Sigmoid colon (tissue), 7 donors: Measurements from ENCODE around the gene TANGO2. TPM values are rescaled to one million over a fixed set of nuclear protein-coding genes. Genes with fewer than 3 reads are reported as not detected.

Experiments
- DNase-seq: peaks from one replicate; pipeline ENCODE4 v3.0.0-alpha.2; 2019
- H3K27ac ChIP-seq, 4 donors: fragments of 200-600 bp; sonication (generic); one replicate each; pipeline ENCODE4 v1.5.1; 2016 to 2019; ENCODE audit warnings: mild to moderate bottlenecking in 1 of 4
- H3K27me3 ChIP-seq, 3 donors: fragments of 200-600 bp; sonication (generic); one replicate each; pipeline ENCODE4 v1.5.1; 2019; ENCODE audit warnings: mild to moderate bottlenecking in 1 of 3
- H3K36me3 ChIP-seq, 4 donors: fragments of 200-600 bp; sonication (generic); one replicate each; pipeline ENCODE4 v1.5.1; 2016 to 2019
- H3K4me1 ChIP-seq, 4 donors: fragments of 200-600 bp; sonication (generic); one replicate each; pipeline ENCODE4 v1.5.1; 2017 to 2019
- H3K4me3 ChIP-seq, 4 donors: fragments of 200-600 bp; sonication (generic); one replicate each; pipeline ENCODE4 v1.5.1; 2017 to 2019; ENCODE audit warnings: mild to moderate bottlenecking in 2 of 4, moderate library complexity in 1 of 4
- H3K9me3 ChIP-seq, 4 donors: fragments of 200-600 bp in 3 of 4; sonication (generic) in 3 of 4; one replicate each; pipeline versions ENCODE4 v1.5.1 to v1.6.1; 2013 to 2019
- CTCF ChIP-seq, 4 experiments: fragments of 450-650 bp in 3 of 4; fragments of 200-600 bp in 1 of 4; IDR thresholded peaks; one replicate each; pipeline ENCODE4 v1.5.1; 2016 to 2019; ENCODE audit warnings: antibody characterized with exemption in 4 of 4, mild to moderate bottlenecking in 3 of 4, moderate library complexity in 2 of 4
- EP300 ChIP-seq, 4 donors: sonication (generic); formaldehyde crosslinking; IDR thresholded peaks; one replicate each; pipeline ENCODE4 v1.6.1; 2017; ENCODE audit warnings: antibody characterized with exemption in 4 of 4
- POLR2A ChIP-seq, 2 donors: fragments of 450-650 bp; IDR thresholded peaks; one replicate each; pipeline ENCODE4 v1.6.1; 2016; ENCODE audit warnings: antibody characterized with exemption in 2 of 2, mild to moderate bottlenecking in 2 of 2, moderate library complexity in 2 of 2
- POLR2AphosphoS5 ChIP-seq, 4 donors: sonication (generic); formaldehyde crosslinking; IDR thresholded peaks; one replicate each; pipeline ENCODE4 v1.6.1; 2017; ENCODE audit warnings: antibody characterized with exemption in 4 of 4
- WGBS, 2 donors: extraction: QIAGEN DNeasy Blood & Tissue Kit; methylation state at CpG; one replicate each; pipeline ENCODE4 v1.1.7; 2013; 5-methylcytosine and 5-hydroxymethylcytosine counted together
- intact Hi-C: fragments of 100-400 bp; cut with DNase I; formaldehyde crosslinking; loops from one replicate; pipeline ENCODE4 v1.15.1; 2023
- polyA plus RNA-seq, 3 donors: library from polyadenylated mRNA; stranded (reverse); fragments of 200-250 nt; gene quantifications; one replicate each; pipeline ENCODE4 v1.2.3, GENCODE V29; 2013
- total RNA-seq, 4 donors: library from RNA; depleted of rRNA; stranded (reverse); fragments of >200 nt; gene quantifications; one replicate each; pipeline ENCODE4 v1.1.0, GENCODE V29; 2016
- donor health status: healthy with polysubstance abuse.
- donor health status: Bipolar disorder and iron deficiency.
- donor health status: healthy.

The TANGO2 gene
- total and polyA plus RNA-seq, 7 donors, result 24.2 to 46.2 (median 31.6) TPM

- no peak for DNase-seq
- TF ChIP-seq POLR2A (IDR thresholded peaks at IDR 0.05) (no peak), CTCF (IDR thresholded peaks at IDR 0.05) (peak in 1 of 4 experiments; percentile 20)
- no peak overlapping the region for H3K27ac ChIP-seq
- no peak overlapping the region for H3K4me3 ChIP-seq
- no peaks in the 10 kb centered on the region for H3K27me3 ChIP-seq
- intact Hi-C loops, result loop anchor here (10.0 kb wide), 2 partner anchors 126 to 156 kb away; no protein-coding TSS in a partner anchor
- H3K4me1 ChIP-seq, result peaks cover 0 to 12% (median 10%) of the 10 kb centered on the region in 4 donors
- H3K36me3 ChIP-seq, result peaks cover 33 to 89% (median 58%) of the 10 kb centered on the region in 4 donors
- no peaks in the 10 kb centered on the region for H3K9me3 ChIP-seq
- 58 to 63% methylated on average over 14 of the region's 14 CpGs for WGBS, 2 donors
These were observed 90.3 kb downstream of the TANGO2 start for GRCh38 chr22:20111045-20111688.

GRCh38 chr22:20111689-20112622, 91.0 kb downstream of the TANGO2 start:
- Histone ChIP-seq H3K27ac (no peak overlapping the region), H3K27me3 (no peaks in the 10 kb centered on the region), H3K4me1 (peaks cover 0 to 18% (median 15%) of the 10 kb centered on the region in 4 donors), H3K36me3 (peaks cover 25 to 81% (median 50%) of the 10 kb centered on the region in 4 donors), H3K4me3 (no peak overlapping the region), H3K9me3 (no peaks in the 10 kb centered on the region)
- WGBS, 2 donors, result 65 to 83% methylated on average over 7 of the region's 7 CpGs
- TF ChIP-seq CTCF (IDR thresholded peaks at IDR 0.05) (no peak), EP300 (IDR thresholded peaks at IDR 0.05) (no peak), POLR2AphosphoS5 (IDR thresholded peaks at IDR 0.05) (no peak), POLR2A (IDR thresholded peaks at IDR 0.05) (no peak)
- no peak for DNase-seq
- intact Hi-C loops, result loop anchor here (10.0 kb wide), 2 partner anchors 127 to 157 kb away; no protein-coding TSS in a partner anchor

- TF ChIP-seq POLR2AphosphoS5 (IDR thresholded peaks at IDR 0.05) (peak in 1 of 4 donors; percentile 18), POLR2A (IDR thresholded peaks at IDR 0.05) (no peak)
- no peak for DNase-seq
- 84 to 88% methylated on average over 26 of the region's 26 CpGs for WGBS, 2 donors
- H3K27me3 ChIP-seq, result no peaks in the 10 kb centered on the region
- no peaks in the 10 kb centered on the region for H3K9me3 ChIP-seq
- H3K4me1 ChIP-seq, result peaks cover 0 to 21% (median 17%) of the 10 kb centered on the region in 4 donors
- H3K27ac ChIP-seq, result no peak overlapping the region
- peaks cover 18 to 72% (median 43%) of the 10 kb centered on the region in 4 donors for H3K36me3 ChIP-seq
- intact Hi-C loops, result loop anchor here (10.0 kb wide), 2 partner anchors 128 to 158 kb away; no protein-coding TSS in a partner anchor
- no peak overlapping the region for H3K4me3 ChIP-seq
These were observed 92.0 kb downstream of the TANGO2 start for GRCh38 chr22:20112623-20113511.

- H3K9me3 ChIP-seq, result no peaks in the 10 kb centered on the region
- H3K27me3 ChIP-seq, result no peaks in the 10 kb centered on the region
- WGBS, 2 donors, result 88 to 92% methylated on average over 19 of the region's 19 CpGs
- H3K4me3 ChIP-seq, result no peak overlapping the region
- intact Hi-C loops, result loop anchor here (10.0 kb wide), 2 partner anchors 129 to 159 kb away; no protein-coding TSS in a partner anchor
- DNase-seq, result no peak
- peaks cover 9 to 63% (median 35%) of the 10 kb centered on the region in 4 donors for H3K36me3 ChIP-seq
- TF ChIP-seq CTCF (IDR thresholded peaks at IDR 0.05) (no peak), POLR2A (IDR thresholded peaks at IDR 0.05) (no peak), EP300 (IDR thresholded peaks at IDR 0.05) (no peak), POLR2AphosphoS5 (IDR thresholded peaks at IDR 0.05) (no peak)
- peaks cover 0 to 30% (median 25%) of the 10 kb centered on the region in 4 donors for H3K4me1 ChIP-seq
- H3K27ac ChIP-seq, result no peak overlapping the region
These were observed 92.8 kb downstream of the TANGO2 start for GRCh38 chr22:20113551-20114310.
